HG02885 (cell line): ENCODE results near the gene PTDSS2.
"Not testable (repeated sequence)": the region's sequence is repeated elsewhere in the genome, so short reads cannot be mapped to it uniquely, and the experiment has no call there.

ENCODE experiments used
- ATAC-seq: cut with Tn5 transposase; IDR thresholded peaks from one replicate; pipeline ENCODE4 v1.9.1; 2021; ENCODE audit warnings: mild to moderate bottlenecking; ENCODE audit not compliant: unreplicated experiment, poor library complexity

PTDSS2 gene

DNA sequence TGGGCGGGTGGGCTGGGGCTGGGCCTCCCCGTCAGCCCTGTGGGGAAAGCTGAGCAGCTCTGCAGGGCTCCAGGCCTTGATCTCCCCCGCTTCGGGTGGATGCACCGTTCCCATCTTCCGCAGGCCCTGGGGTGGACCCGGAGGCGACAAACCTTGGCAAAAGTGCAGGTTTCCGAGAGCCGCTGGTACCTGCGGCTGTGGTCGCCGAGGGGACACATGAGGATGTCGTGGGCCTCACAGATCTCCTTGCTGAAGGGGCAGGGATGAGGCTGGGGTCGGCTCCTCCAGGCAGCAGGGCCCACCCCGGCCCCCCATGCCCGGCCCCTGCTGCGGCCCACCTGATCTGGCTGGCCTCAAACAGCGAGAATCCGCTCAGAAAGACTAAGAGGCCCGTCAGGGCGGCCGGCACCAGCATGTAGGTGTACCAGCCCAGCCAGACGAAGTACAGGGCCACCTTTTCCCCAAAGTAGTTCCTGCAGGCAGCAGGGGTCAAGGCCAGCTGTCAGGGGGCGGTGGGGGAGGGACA is 20.1 kb upstream of the PTDSS2 start:
- no peak for ATAC-seq

DNA sequence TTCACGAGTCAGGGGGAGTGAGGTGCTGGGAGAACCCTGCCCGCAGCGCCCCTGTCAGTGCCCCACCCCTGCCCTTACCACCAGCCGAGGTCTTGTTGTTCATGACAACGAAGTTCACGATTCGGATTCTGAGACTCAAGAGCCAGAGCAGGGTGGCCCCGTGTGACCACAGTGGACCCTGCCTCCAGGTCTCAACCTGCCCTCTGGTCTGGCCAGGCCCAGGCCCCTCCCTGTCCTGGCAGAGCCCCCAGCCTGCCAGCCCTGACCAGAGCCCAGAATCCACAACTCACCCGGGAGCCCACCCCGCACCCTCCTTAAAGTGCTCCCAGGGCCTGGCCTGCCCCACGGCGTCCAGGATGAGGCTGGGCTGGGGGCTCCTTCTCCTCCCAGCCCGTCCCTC is 18.2 kb upstream of the PTDSS2 start:
- no peak for ATAC-seq

DNA sequence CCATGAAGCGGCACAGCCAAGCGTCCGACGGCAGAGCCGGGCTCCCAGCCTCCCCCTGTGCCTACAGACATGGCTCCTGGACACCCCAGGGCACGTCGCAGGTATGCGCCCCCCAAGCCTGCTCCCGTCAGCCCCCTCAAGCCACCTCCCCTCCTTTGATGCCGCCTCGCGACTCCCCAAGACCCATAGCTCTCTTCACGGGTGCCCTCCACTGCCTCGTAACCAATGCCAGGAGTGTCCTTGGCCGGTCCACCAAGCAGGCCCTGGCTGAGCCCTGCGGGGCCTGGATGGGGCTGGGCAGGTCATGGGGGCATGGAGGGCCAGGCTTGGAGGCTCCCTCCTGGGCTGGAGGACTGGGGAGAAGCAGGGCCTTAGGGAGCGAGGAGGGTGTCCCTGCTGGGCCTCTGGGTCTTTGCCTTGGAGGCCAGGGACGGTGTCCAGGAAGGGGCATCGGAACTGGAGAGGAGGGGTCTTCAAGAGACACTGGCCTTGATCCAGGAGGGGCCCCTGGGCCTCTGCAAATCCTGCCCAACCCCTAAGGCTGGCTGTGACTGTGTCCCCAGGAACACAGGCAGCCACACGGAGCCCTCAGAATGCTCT is 17.5 kb upstream of the PTDSS2 start:
- ATAC-seq: no peak

DNA sequence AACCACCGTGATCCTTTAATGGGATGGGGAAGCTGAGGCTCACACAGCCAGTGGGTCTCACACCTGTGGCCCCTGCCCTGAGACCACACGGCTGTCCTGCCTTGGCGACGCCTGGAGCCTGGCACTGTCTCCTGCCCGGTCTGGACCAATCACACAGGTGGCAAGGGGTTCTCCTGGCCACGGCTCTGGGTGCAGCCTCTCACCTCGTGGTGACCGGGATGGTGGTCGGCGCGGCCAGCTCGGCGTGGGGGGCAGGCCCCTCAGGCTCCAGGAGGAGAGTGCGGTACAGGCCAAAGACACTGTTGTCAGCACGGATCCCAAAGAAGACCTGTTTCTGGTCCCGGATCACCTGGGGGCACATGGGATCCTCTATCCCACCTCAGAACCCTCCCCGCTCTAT is 17.0 kb upstream of the PTDSS2 start:
- no peak for ATAC-seq

GRCh38 chr11:433641-434040 is 16.4 kb upstream of the PTDSS2 start:
- ATAC-seq: no peak

DNA sequence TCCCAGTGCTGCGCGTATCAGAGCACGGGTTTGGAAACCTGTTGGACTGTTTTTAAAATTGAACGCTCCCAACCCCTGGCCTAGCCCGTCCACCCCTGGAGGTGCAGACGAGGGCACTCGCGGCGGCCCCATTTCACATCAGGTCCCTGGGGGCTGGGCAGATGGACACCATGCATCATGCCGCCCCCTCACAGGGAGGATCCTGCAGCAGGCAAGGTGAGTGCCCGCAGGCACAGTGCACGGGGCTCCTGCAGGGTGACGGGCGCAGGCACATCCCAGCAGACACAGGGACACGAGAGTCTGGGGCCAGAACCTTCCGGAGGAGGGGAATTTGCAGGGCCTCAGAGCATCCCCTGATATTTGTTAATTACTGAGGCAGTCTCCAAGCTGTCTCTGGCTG is 15.6 kb upstream of the PTDSS2 start:
- no peak for ATAC-seq

DNA sequence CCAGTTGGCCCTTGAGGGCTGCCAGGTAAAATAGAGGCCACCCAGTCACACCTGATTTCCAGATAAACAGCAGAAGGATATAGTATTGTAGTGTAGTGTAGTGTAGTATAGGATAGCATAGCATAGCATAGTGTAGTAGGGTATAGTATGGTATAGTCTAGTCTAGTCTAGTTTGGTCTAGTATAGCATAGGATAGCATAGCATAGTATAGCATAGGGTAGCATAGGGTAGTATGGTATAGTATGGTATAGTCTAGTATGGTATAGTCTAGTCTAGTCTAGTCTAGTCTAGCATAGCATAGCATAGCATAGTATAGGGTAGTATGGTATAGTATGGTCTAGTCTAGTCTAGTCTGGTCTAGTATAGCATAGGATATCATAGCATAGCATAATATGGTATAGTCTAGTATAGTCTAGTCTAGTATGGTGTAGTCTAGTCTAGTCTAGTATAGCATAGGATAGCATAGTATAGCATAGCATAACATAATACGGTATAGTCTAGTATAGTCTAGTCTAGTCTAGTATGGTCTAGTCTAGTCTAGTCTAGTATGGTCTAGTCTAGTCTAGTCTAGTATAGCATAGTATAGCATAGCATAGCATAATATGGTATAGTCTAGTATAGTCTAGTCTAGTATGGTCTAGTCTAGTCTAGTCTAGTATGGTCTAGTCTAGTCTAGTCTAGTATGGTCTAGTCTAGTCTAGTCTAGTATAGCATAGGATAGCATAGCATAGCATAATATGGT is 14.9 kb upstream of the PTDSS2 start:
- ATAC-seq: not testable (repeated sequence)

- ATAC-seq: no peak
Measured at GRCh38 chr11:437228-437870, 12.7 kb upstream of the PTDSS2 start.

- ATAC-seq: no peak
Measured at GRCh38 chr11:438101-438844, 11.8 kb upstream of the PTDSS2 start.

GRCh38 chr11:439315-440064 is 10.6 kb upstream of the PTDSS2 start:
- ATAC-seq: no peak

DNA sequence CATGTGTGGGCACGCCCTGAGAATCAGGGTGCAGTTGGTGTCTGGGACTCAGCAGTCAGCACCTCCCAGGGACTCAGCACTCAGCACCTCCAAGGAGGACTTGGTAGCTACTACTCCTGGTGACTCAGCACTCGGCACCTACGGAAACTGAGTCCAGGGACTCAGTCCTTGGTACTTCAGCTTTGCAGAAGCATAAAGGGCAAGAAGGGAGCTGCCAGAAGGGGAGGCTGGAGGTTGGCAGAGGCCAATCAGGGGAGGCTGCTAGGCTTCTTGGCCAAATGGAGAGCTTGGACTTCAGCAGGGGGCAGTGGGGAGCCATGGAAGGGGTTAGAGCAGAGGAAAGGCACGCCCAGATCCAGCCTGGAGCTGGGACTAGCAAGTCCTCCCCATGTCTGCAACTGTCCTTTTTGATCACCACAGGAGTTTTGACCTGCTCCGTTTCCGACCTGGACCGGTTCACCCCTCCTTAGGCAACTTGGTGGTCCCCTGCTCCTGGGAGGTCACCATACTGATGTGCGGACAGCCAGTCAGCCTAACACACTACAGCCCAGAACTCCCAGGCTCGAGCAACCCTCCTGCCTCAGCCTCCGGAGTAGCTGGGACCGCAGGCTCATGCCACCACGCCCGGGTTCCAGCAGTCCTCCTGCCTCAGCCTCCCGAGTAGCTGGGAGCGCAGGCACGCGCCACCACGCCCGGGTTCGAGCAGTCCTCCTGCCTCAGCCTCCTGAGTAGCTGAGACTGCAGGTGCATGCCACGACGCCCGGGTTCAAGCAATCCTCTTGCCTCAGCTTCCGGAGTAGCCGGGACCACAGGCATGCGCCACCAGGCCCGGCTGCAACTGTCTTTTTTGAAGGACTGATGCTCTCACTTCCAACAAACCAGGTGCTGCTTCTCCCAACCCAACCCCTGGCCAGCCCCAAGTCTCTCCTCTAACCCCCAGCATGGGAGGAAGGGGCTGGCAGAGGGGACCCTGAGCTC is 9.7 kb upstream of the PTDSS2 start:
- ATAC-seq: no peak

DNA sequence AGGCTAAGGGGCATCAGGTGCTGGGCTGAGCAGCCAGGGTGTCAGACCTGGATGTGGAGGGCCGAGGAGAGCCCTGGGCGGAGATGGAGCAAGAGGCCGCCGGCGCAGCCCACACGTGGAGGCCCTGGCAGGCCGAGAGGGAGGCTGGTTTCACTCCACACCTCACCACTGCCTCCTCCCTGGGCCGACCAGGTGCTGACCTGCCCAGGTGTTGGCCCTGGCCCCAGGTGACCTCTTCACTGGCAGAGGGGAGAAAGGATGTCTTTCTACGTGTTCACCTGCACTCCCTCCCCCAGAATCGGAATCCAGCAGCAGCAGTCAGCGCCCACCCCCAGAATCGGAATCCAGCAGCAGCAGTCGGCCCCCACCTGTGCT is 9.0 kb upstream of the PTDSS2 start:
- no peak for ATAC-seq

- peak; percentile 64 for ATAC-seq
Measured at GRCh38 chr11:441418-442274, 8.4 kb upstream of the PTDSS2 start, which contains the start of gene ANO9. Gene ANO9 (minus strand): TSS chr11:442011. CDS start chr11:441926, 85 bp downstream.

- ATAC-seq: no peak
Measured at GRCh38 chr11:442611-443081, 7.4 kb upstream of the PTDSS2 start.

DNA sequence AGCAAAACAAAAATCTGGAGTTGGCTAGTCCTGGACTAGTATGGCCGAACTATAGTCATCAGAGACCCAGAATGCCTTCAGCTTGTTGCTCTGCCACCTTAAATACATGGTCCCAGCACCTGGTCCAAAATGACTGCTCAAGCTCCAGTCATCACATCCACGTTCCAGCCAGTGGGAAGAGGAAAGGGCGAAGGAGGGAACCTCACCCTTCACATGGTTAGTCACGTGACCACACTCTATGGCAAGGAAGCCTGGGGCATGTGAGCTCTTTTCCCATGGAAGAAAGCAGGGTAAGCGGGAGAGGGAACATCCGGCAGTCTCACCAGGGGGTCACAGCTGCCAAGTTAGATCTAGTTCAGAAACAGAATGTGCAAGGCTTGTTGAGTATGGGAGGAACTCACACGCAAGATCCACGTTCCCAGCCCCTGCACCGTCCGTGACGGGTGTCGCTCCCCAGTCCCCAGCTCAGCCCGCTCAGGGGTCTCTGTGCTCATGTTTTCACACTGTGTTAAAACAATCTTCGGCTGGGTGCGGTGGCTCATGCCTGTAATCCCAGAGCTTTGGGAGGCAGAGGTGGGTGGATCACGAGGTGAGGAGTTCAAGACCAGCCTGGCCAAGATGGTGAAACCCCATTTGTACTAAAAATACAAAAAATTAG is 6.4 kb upstream of the PTDSS2 start:
- no peak for ATAC-seq

- no peak for ATAC-seq
Measured at GRCh38 chr11:444396-445144, 5.5 kb upstream of the PTDSS2 start.
